Gastrocnemius medialis (tissue), 4 donors: ENCODE results near the gene KLRF2. TPM values are rescaled to one million over a fixed set of nuclear protein-coding genes. Genes with fewer than 3 reads are reported as not detected.

Source experiments
- ATAC-seq, 2 donors: fragments of 150-250 bp; one replicate each; pipeline ENCODE4 v1.9.1; 2016
- DNase-seq, 2 donors: peaks; one replicate each; pipeline ENCODE4 v3.0.0-alpha.2; 2019
- H3K27ac ChIP-seq, 4 donors: fragments of 200-600 bp; sonication (generic); 1 replicate in 1 of 4; 2 replicates in 3 of 4; pipeline ENCODE4 v1.5.1; 2016 to 2018; ENCODE audit warnings: mild to moderate bottlenecking in 2 of 4, moderate library complexity in 1 of 4
- H3K27me3 ChIP-seq, 3 donors: fragments of 200-600 bp; sonication (generic) in 2 of 3; 1 replicate in 1 of 3; 2 replicates in 2 of 3; pipeline versions ENCODE4 v1.5.1 to v1.6.0; 2016 to 2019; ENCODE audit warnings: mild to moderate bottlenecking in 1 of 3, moderate library complexity in 1 of 3
- H3K36me3 ChIP-seq, 2 donors: fragments of 200-600 bp; sonication (generic) in 1 of 2; one replicate each; pipeline ENCODE4 v1.5.1; 2017 to 2018
- H3K4me1 ChIP-seq, 2 donors: fragments of 200-600 bp; sonication (generic) in 1 of 2; one replicate each; pipeline ENCODE4 v1.5.1; 2016 to 2017; ENCODE audit warnings: mild to moderate bottlenecking in 2 of 2
- H3K4me3 ChIP-seq, 4 donors: fragments of 200-600 bp; sonication (generic) in 3 of 4; 1 replicate in 1 of 4; 2 replicates in 3 of 4; pipeline ENCODE4 v1.5.1; 2016 to 2019; ENCODE audit warnings: mild to moderate bottlenecking in 2 of 4
- H3K9me3 ChIP-seq, 3 donors: fragments of 200-600 bp; sonication (generic) in 2 of 3; 1 replicate in 1 of 3; 2 replicates in 2 of 3; pipeline ENCODE4 v1.5.1; 2016 to 2019
- POLR2A ChIP-seq, 2 donors: fragments of 450-650 bp; IDR thresholded peaks; one replicate each; pipeline ENCODE4 v1.6.1; 2017; ENCODE audit warnings: antibody characterized with exemption in 2 of 2, mild to moderate bottlenecking in 2 of 2, moderate library complexity in 2 of 2
- in situ Hi-C, 4 donors: fragments of 200-750 bp; cut with MboI; loops; one replicate each; pipeline versions ENCODE4 v1.15.0 to v1.8.0; 2017; ENCODE audit warnings: low sequenced_read_pairs in 4 of 4
- intact Hi-C: fragments of 100-400 bp; cut with DNase I; formaldehyde crosslinking; loops from one replicate; pipeline ENCODE4 v1.15.1; 2023; ENCODE audit warnings: low total_unique reads
- total RNA-seq, 4 donors: library from RNA; depleted of rRNA; stranded (reverse); fragments of >200 nt; gene quantifications; one replicate each; pipeline versions ENCODE4 v1.1.0 to v1.2.3, GENCODE V29; 2016
- TF ChIP-seq, protein P1 (sequence below), 5 experiments: fragments of 450-650 bp in 3 of 5; fragments of 200-600 bp in 2 of 5; sonication (generic) in 2 of 5; IDR thresholded peaks in 4 of 5; conservative IDR thresholded peaks in 1 of 5; 1 replicate in 4 of 5; 2 replicates in 1 of 5; pipeline ENCODE4 v1.5.1; 2016 to 2019; ENCODE audit warnings: antibody characterized with exemption in 5 of 5, mild to moderate bottlenecking in 3 of 5, moderate library complexity in 3 of 5

KLRF2 gene
- total RNA-seq, 4 donors from 2014 or later, result not detected

DNA sequence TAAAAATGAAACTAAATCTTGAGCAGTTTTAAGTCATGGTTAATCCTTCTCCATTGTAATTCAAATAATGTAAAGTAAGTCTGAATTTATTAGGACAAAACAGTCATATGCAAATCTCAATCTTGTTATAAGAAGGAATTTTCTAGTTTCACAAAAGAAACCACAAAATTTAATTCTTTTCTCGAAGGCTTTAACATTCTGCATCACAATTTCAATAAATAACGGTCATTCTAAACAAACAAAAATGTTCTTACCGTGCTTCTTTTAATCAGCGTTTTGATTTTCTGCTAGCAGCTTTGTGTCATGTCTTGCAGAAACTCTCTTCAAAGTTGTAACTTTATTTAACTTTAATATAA lies 12.4 kb upstream of the KLRF2 start:
- Histone ChIP-seq H3K4me3 (peak overlapping the region; percentile 52 to 60 (median 56)), H3K9me3 (no peaks in the 10 kb centered on the region), H3K27me3 (no peaks in the 10 kb centered on the region), H3K4me1 (peaks cover 10 to 12% of the 10 kb centered on the region in 2 donors), H3K27ac (peak overlapping the region; percentile 79 to 88 (median 83)), H3K36me3 (no peaks in the 10 kb centered on the region)
- in situ Hi-C loops, result no loop called here
- intact Hi-C loops, result no loop called here
- ATAC-seq, result no peak
- TF ChIP-seq, protein P1, sequence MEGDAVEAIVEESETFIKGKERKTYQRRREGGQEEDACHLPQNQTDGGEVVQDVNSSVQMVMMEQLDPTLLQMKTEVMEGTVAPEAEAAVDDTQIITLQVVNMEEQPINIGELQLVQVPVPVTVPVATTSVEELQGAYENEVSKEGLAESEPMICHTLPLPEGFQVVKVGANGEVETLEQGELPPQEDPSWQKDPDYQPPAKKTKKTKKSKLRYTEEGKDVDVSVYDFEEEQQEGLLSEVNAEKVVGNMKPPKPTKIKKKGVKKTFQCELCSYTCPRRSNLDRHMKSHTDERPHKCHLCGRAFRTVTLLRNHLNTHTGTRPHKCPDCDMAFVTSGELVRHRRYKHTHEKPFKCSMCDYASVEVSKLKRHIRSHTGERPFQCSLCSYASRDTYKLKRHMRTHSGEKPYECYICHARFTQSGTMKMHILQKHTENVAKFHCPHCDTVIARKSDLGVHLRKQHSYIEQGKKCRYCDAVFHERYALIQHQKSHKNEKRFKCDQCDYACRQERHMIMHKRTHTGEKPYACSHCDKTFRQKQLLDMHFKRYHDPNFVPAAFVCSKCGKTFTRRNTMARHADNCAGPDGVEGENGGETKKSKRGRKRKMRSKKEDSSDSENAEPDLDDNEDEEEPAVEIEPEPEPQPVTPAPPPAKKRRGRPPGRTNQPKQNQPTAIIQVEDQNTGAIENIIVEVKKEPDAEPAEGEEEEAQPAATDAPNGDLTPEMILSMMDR (IDR thresholded peaks at IDR 0.05 in 4 of 5, conservative IDR thresholded peaks at IDR 0.05 in 1 of 5), result no peak
- peak in 1 of 2 donors; percentile 18 for TF ChIP-seq POLR2A (IDR thresholded peaks at IDR 0.05)
- no peak for DNase-seq

DNA sequence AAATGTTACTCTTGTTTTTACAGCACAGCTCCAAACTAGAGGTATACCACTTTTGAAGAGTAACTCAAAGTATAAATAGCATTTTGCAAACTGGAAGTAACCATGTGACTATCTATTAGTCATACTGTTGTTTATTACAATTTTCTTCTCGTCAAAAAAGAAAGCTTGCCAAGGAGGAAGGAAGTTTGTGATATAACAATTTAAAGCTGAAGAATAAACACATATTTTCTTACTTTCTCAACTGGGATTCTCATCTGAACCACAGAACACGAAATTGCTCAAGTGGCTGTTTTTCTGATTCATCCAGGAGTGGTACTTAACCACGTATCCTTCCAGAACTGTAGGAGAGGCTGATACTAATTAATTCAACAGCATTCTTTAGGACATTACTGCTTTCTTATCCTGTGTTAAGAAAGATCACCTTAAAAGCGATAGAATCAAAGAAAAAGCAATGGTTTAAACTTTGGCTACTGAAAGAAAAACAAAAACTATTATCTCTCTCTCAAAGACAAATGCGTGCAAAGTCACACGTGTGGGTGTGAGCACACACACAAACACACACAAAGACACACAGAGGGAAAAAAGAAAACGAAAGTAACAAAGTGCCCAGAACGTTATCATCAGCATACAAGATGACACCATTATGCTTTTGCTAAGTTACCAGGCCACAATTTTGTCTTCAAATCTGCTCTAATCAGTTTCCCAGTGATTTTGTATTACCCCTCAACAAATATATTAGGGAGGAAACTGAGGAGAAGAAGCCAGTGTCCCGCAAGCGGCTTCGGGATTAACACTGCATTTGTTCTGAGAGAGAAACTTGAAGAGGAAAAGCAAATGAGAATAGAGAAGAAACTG lies 11.8 kb upstream of the KLRF2 start, which contains the start of gene CLEC2B:
Gene CLEC2B (minus strand): TSS at position 48 of the 855 bp plus-strand sequence.
- Histone ChIP-seq H3K36me3 (no peaks in the 10 kb centered on the region), H3K4me3 (peak within 1 kb of the TSS; percentile 52 to 60 (median 56)), H3K4me1 (peaks cover 10 to 12% of the 10 kb centered on the region in 2 donors), H3K27me3 (no peaks in the 10 kb centered on the region), H3K27ac (peak within 1 kb of the TSS; percentile 79 to 88 (median 83)), H3K9me3 (no peaks in the 10 kb centered on the region)
- ATAC-seq (peak; percentile 77 to 84), DNase-seq (no peak)
- TF ChIP-seq POLR2A (IDR thresholded peaks at IDR 0.05), result peak; percentile 10 to 58
- TF ChIP-seq, protein P1 (IDR thresholded peaks at IDR 0.05 in 4 of 5, conservative IDR thresholded peaks at IDR 0.05 in 1 of 5), result no peak
- in situ Hi-C loops (no loop called here), intact Hi-C loops (no loop called here)

DNA sequence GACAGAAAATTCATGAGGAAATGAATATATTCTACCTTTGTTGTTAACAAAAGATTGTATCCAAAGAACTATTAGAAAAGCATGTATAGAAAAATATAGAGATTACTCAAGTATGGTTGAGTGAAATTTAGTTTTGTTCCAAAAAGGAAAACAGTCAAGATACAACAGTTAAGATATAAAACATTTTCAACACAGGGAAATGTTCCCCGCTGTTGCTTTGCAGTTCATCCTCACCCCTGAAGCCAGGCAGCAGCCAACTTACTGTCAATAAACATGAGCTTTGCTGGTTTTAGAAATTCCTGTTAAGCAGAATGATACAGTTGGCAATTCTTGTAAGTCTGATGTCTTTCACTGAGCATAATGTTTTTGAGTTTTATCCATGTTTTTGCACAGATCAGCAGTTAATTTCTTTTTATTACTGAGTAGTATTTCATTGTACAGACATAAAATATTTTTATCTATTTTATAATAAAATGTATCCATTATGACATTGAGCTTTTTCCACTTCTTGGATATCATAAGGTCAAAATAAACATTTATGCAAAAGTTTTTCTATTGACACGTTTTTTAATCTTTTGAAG lies 10.9 kb upstream of the KLRF2 start:
- ATAC-seq, result no peak

DNA sequence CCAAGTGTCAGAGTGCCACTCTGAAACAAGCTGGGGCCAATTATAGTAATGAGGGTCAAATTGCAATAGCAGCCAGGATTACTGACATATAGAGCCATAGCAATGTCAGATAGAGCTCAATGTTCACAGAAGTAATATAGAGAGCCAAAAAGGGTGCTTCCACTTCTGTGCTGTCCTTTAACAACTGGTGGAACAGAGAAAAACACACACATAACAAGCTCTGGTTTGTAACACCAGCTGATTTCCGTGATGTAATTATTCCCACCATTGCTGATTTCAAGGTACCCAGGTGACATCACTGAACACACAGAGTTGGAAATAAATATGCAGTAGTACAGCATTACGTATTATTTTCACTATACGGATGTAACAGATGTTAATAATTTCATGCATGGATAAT lies 9.1 kb upstream of the KLRF2 start:
- intact Hi-C loops (no loop called here), in situ Hi-C loops (no loop called here)
- no peaks in the 10 kb centered on the region for H3K27me3 ChIP-seq
- peaks cover 7 to 12% of the 10 kb centered on the region in 2 donors for H3K4me1 ChIP-seq
- H3K9me3 ChIP-seq, result no peaks in the 10 kb centered on the region
- DNase-seq (no peak), ATAC-seq (no peak)
- peak overlapping the region in 3 of 4 donors; percentile 18 to 81 (median 39) for H3K27ac ChIP-seq
- H3K36me3 ChIP-seq, result no peaks in the 10 kb centered on the region
- TF ChIP-seq, protein P1 (IDR thresholded peaks at IDR 0.05 in 4 of 5, conservative IDR thresholded peaks at IDR 0.05 in 1 of 5), result no peak
- H3K4me3 ChIP-seq, result no peak overlapping the region

More for the DNA sequence above, 10.9 kb upstream of the KLRF2 start:
- in situ Hi-C loops (no loop called here), intact Hi-C loops (no loop called here)
- no peak for DNase-seq
- Histone ChIP-seq H3K9me3 (no peaks in the 10 kb centered on the region), H3K4me3 (peak overlapping the region; percentile 52 to 60 (median 56)), H3K36me3 (no peaks in the 10 kb centered on the region), H3K4me1 (peaks cover 9 to 12% of the 10 kb centered on the region in 2 donors), H3K27me3 (no peaks in the 10 kb centered on the region), H3K27ac (peak overlapping the region; percentile 79 to 88 (median 83))
- no peak for TF ChIP-seq POLR2A (IDR thresholded peaks at IDR 0.05)
- TF ChIP-seq, protein P1 (IDR thresholded peaks at IDR 0.05 in 4 of 5, conservative IDR thresholded peaks at IDR 0.05 in 1 of 5), result no peak
